CD4-positive, CD25-positive, alpha-beta regulatory T cell (primary cell): ENCODE data around the gene NXPH3. TPM values are rescaled to one million over a fixed set of nuclear protein-coding genes. Genes with fewer than 3 reads are reported as not detected.
A peak's percentile ranks its signal among the peaks of the same experiment; 100 is the strongest.

Source experiments
- ATAC-seq, 2 donors: fragments of 150-1000 bp; cut with Tn5 transposase; one replicate each; pipeline ENCODE4 v1.10.0; 2021; ENCODE audit warnings: low read depth in 2 of 2, moderate number of reproducible peaks in 2 of 2, moderate library complexity in 1 of 2
- DNase-seq, 3 donors: peaks; one replicate each; pipeline versions ENCODE4 v3.0.0 to v3.0.0-alpha.2; 2012 to 2022; ENCODE audit warnings: mixed read lengths in 1 of 3
- H3K27ac ChIP-seq: one replicate; pipeline ENCODE4 v1.7.0; 2013; ENCODE audit warnings: mild to moderate bottlenecking, low read length; ENCODE audit not compliant: insufficient read depth, poor library complexity, severe bottlenecking
- H3K27me3 ChIP-seq: one replicate; pipeline ENCODE4 v1.7.0; 2013; ENCODE audit warnings: low read length; ENCODE audit not compliant: control insufficient read depth, insufficient read depth
- H3K36me3 ChIP-seq: one replicate; pipeline ENCODE4 v1.7.0; 2013; ENCODE audit warnings: mild to moderate bottlenecking, low read length, moderate library complexity; ENCODE audit not compliant: control insufficient read depth, insufficient read depth
- H3K4me1 ChIP-seq: 2 replicates; pipeline ENCODE4 v1.7.0; 2013; ENCODE audit warnings: mild to moderate bottlenecking, low read length; ENCODE audit not compliant: insufficient read depth, control insufficient read depth, poor library complexity, severe bottlenecking
- H3K4me3 ChIP-seq: one replicate; pipeline ENCODE4 v1.7.0; 2013; ENCODE audit warnings: low read depth, mild to moderate bottlenecking, low read length, moderate library complexity
- H3K9me3 ChIP-seq, 2 experiments: 1 replicate in 1 of 2; 2 replicates in 1 of 2; pipeline ENCODE4 v1.7.0; 2013; ENCODE audit warnings: low read length in 2 of 2, mild to moderate bottlenecking in 1 of 2, moderate library complexity in 1 of 2; ENCODE audit not compliant: control insufficient read depth in 2 of 2
- H3K27ac Mint-ChIP-seq, 3 donors: one replicate each; pipeline ENCODE4 v1.8.0; 2020 to 2022; ENCODE audit warnings: mild to moderate bottlenecking in 3 of 3, mixed read lengths in 3 of 3, moderate library complexity in 2 of 3
- H3K27me3 Mint-ChIP-seq: one replicate; pipeline ENCODE4 v1.8.0; 2022; ENCODE audit warnings: mild to moderate bottlenecking, mixed read lengths
- H3K36me3 Mint-ChIP-seq: one replicate; pipeline ENCODE4 v1.8.0; 2020; ENCODE audit warnings: mixed read lengths
- H3K4me1 Mint-ChIP-seq, 4 donors: one replicate each; pipeline ENCODE4 v1.8.0; 2020 to 2022; ENCODE audit warnings: mixed read lengths in 4 of 4, mild to moderate bottlenecking in 1 of 4
- H3K4me3 Mint-ChIP-seq, 4 donors: one replicate each; pipeline ENCODE4 v1.8.0; 2020 to 2022; ENCODE audit warnings: mild to moderate bottlenecking in 4 of 4, mixed read lengths in 4 of 4, moderate library complexity in 3 of 4
- H3K9me3 Mint-ChIP-seq, 7 donors: one replicate each; pipeline ENCODE4 v1.8.0; 2020 to 2022; ENCODE audit warnings: mixed read lengths in 7 of 7, mild to moderate bottlenecking in 3 of 7, moderate library complexity in 2 of 7
- polyA plus RNA-seq, 4 donors: library from polyadenylated mRNA; unstranded; fragments of 300-500 nt; fragmentation: Illumina TruSeq; gene quantifications; one replicate each; pipeline ENCODE4 v1.2.3, GENCODE V29; 2021
- total RNA-seq: library from RNA; stranded (reverse); gene quantifications from one replicate; pipeline ENCODE4 v1.2.3, GENCODE V29; 2022

The NXPH3 gene
- total and polyA plus RNA-seq, 5 donors from 2014 or later: not detected

DNA sequence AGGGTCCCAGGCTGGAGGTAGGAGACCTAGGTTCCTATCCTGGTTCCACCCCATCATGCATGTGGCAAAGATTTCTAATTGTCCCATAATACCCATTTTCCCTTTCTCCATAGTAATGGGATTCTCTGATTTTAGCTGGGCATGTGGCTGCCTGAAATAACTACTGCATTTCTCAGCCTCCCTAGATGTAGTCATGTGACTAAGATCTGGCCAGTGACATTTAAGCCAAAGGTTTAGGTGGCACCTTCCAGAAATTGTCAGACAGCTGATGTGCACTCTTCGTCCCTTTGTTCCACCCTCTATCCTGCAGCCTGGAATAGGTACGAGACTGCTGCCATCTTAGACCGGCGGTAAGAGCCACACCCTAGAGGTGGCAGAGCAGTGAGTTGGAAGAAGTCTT is 8.2 kb downstream of the NXPH3 start:
- no peaks in the 10 kb centered on the region for H3K36me3 ChIP-seq
- H3K4me3 ChIP-seq: no peak overlapping the region
- DNase-seq (no peak), ATAC-seq (no peak)
- H3K9me3 ChIP-seq: no peaks in the 10 kb centered on the region
- no peak overlapping the region for H3K27ac Mint-ChIP-seq
- no peak overlapping the region for H3K4me3 Mint-ChIP-seq
- no peaks in the 10 kb centered on the region for H3K4me1 ChIP-seq
- H3K27me3 ChIP-seq: no peaks in the 10 kb centered on the region
- H3K27me3 Mint-ChIP-seq: peaks cover 11% of the 10 kb centered on the region
- no peak overlapping the region for H3K27ac ChIP-seq
- peaks cover 0 to 1% (median 0%) of the 10 kb centered on the region in 7 donors for H3K9me3 Mint-ChIP-seq
- H3K4me1 Mint-ChIP-seq: peaks cover 0 to 1% (median 0%) of the 10 kb centered on the region in 4 donors
- no peaks in the 10 kb centered on the region for H3K36me3 Mint-ChIP-seq

DNA sequence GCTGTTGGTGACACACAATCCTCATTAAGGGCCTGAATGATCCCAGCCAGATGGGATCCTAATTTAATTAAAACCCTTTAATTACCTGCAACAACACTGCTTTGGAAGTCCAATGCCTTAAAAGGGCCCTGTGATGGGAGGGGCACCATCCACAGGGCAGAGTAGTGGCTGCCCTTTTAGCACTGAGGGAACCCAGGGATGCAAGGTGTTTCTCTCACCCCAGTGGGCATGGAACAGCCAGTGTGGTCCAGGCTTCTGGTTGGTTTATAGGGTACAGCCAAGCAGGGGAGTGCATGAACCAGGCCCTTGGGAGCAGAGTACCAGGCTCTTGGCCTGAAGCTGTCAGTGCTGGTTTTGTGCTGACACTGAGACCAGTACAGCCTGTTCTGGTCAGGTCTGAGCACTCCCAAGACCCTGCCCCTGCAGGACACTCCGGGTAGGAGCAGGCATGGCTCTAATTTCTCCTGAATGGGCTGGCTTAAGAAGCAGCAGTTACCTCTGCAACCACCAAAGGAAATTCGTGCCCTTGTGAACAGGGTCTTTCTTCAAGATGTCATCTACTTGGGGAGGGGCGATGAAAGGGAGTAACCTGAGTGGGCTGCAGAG is 9.9 kb downstream of the NXPH3 start:
- Mint-ChIP-seq H3K4me1 (peaks cover 0 to 3% (median 2%) of the 10 kb centered on the region in 4 donors), H3K36me3 (no peaks in the 10 kb centered on the region), H3K27me3 (peaks cover 5% of the 10 kb centered on the region), H3K9me3 (peaks cover 0 to 1% (median 0%) of the 10 kb centered on the region in 7 donors), H3K4me3 (no peak overlapping the region), H3K27ac (no peak overlapping the region)
- Histone ChIP-seq H3K4me3 (no peak overlapping the region), H3K27me3 (no peaks in the 10 kb centered on the region), H3K4me1 (no peaks in the 10 kb centered on the region), H3K27ac (no peak overlapping the region), H3K9me3 (no peaks in the 10 kb centered on the region), H3K36me3 (no peaks in the 10 kb centered on the region)
- DNase-seq (no peak), ATAC-seq (no peak)

GRCh38 chr17:49587366-49588073 is 11.8 kb downstream of the NXPH3 start:
- Mint-ChIP-seq H3K9me3 (no peaks in the 10 kb centered on the region), H3K27ac (peak overlapping the region in 1 of 3 donors; percentile 27), H3K4me1 (peaks cover 0 to 4% (median 3%) of the 10 kb centered on the region in 4 donors), H3K4me3 (no peak overlapping the region), H3K36me3 (peaks cover 6% of the 10 kb centered on the region), H3K27me3 (peaks cover 4% of the 10 kb centered on the region)
- Histone ChIP-seq H3K4me3 (no peak overlapping the region), H3K9me3 (no peaks in the 10 kb centered on the region), H3K27ac (no peak overlapping the region), H3K36me3 (peaks cover under 1% of the 10 kb centered on the region), H3K4me1 (no peaks in the 10 kb centered on the region), H3K27me3 (no peaks in the 10 kb centered on the region)
- no peak for ATAC-seq
- DNase-seq: no peak

- Mint-ChIP-seq H3K4me3 (no peak overlapping the region), H3K4me1 (peaks cover 0 to 6% (median 3%) of the 10 kb centered on the region in 4 donors), H3K27ac (peak overlapping the region; percentile 17 to 60 (median 32)), H3K36me3 (peaks cover 10% of the 10 kb centered on the region), H3K27me3 (peaks cover 4% of the 10 kb centered on the region), H3K9me3 (no peaks in the 10 kb centered on the region)
- H3K27me3 ChIP-seq: no peaks in the 10 kb centered on the region
- H3K36me3 ChIP-seq: peaks cover 7% of the 10 kb centered on the region
- H3K27ac ChIP-seq: no peak overlapping the region
- no peaks in the 10 kb centered on the region for H3K9me3 ChIP-seq
- no peak for ATAC-seq
- no peak for DNase-seq
- H3K4me1 ChIP-seq: no peaks in the 10 kb centered on the region
- H3K4me3 ChIP-seq: no peak overlapping the region
Measured at GRCh38 chr17:49588312-49588711, 12.6 kb downstream of the NXPH3 start.

DNA sequence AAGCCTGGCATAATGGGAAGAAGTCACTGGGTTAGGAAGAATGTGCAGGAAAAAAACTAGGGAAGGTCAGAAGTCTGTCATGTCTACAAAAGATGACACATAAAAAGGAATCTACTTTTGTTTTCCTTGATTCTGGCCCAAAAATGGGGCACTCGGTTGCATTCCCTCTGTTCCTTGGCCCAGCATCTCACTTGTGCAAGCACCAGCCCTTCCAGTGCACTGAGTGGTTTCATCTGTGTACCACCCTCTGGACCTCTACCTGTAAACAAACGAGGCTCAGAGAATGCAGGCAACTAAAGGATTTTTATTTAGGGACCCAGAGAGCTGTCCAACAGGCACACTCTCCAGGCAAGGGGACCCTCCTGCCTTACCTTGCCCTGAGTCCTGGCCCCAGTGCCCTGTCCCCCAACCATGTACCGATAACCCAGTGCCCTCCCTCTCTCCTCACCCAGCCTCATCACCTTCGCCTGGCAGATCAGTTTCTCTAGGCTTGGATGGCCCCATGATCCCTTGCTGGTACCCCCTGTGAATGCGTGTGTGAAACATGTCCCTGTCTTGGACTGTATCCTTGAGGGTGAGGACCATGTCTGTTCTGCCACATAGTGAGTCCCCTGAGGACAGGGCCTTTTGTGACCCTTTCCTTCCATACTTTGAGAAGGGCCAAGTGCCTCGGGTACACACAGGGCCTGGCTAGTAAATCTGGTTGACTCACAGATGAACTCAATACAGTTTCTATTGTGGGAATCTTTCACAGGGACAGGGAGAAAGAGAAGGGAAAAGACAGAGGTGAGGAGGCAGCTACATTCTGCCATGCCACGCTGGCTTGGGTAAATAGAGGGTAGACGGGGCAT is 13.3 kb downstream of the NXPH3 start:
- peaks cover 7% of the 10 kb centered on the region for H3K36me3 ChIP-seq
- Mint-ChIP-seq H3K4me1 (peaks cover 0 to 6% (median 3%) of the 10 kb centered on the region in 4 donors), H3K9me3 (no peaks in the 10 kb centered on the region), H3K4me3 (no peak overlapping the region), H3K27ac (peak overlapping the region in 2 of 3 donors; percentile 32 to 33), H3K27me3 (peaks cover 4% of the 10 kb centered on the region), H3K36me3 (peaks cover 10% of the 10 kb centered on the region)
- no peaks in the 10 kb centered on the region for H3K27me3 ChIP-seq
- no peak overlapping the region for H3K27ac ChIP-seq
- no peak overlapping the region for H3K4me3 ChIP-seq
- H3K9me3 ChIP-seq: no peaks in the 10 kb centered on the region
- DNase-seq (no peak), ATAC-seq (no peak)
- H3K4me1 ChIP-seq: no peaks in the 10 kb centered on the region

DNA sequence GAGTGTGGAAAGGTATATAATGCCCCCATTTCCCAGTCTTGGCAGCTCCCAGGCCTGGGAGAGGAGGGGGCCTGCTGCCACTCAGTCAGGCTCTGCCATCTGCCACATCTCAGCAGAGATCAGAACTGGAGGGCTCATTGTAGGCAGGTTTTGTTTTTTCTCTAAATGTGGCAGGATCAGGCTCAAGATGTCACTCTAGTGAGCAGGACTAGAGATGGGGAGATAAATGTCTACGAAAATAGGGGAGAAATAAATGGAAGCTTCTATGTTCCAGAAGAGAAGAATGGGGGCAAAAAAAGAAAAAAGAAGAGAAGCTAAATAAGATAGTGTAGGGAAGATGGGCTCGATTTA is 13.9 kb downstream of the NXPH3 start:
- DNase-seq (no peak), ATAC-seq (no peak)
- H3K4me1 Mint-ChIP-seq: peaks cover 0 to 6% (median 3%) of the 10 kb centered on the region in 4 donors
- Histone ChIP-seq H3K9me3 (no peaks in the 10 kb centered on the region), H3K27ac (no peak overlapping the region), H3K4me1 (no peaks in the 10 kb centered on the region), H3K27me3 (no peaks in the 10 kb centered on the region), H3K36me3 (peaks cover 7% of the 10 kb centered on the region), H3K4me3 (no peak overlapping the region)
- H3K36me3 Mint-ChIP-seq: peaks cover 10% of the 10 kb centered on the region
- no peak overlapping the region for H3K27ac Mint-ChIP-seq
- H3K9me3 Mint-ChIP-seq: no peaks in the 10 kb centered on the region
- H3K27me3 Mint-ChIP-seq: peaks cover 4% of the 10 kb centered on the region
- H3K4me3 Mint-ChIP-seq: no peak overlapping the region

- Mint-ChIP-seq H3K36me3 (peaks cover 13% of the 10 kb centered on the region), H3K4me1 (peaks cover 0 to 6% (median 3%) of the 10 kb centered on the region in 4 donors), H3K4me3 (no peak overlapping the region), H3K27me3 (peaks cover 4% of the 10 kb centered on the region), H3K27ac (peak overlapping the region in 1 of 3 donors; percentile 34), H3K9me3 (no peaks in the 10 kb centered on the region)
- Histone ChIP-seq H3K9me3 (no peaks in the 10 kb centered on the region), H3K4me1 (no peaks in the 10 kb centered on the region), H3K27me3 (no peaks in the 10 kb centered on the region), H3K27ac (no peak overlapping the region), H3K4me3 (no peak overlapping the region), H3K36me3 (peaks cover 13% of the 10 kb centered on the region)
- ATAC-seq (no peak), DNase-seq (no peak)
Measured at GRCh38 chr17:49590874-49591273, 15.2 kb downstream of the NXPH3 start.
